Panc1 (cell line): ENCODE measurements around the gene SSBP3. TPM values are rescaled to one million over a fixed set of nuclear protein-coding genes. Genes with fewer than 3 reads are reported as not detected.

ENCODE experiments used
- ATAC-seq: fragments of 200-7000 bp; cut with Tn5 transposase; 2 replicates; pipeline ENCODE4 v1.9.1; 2020; ENCODE audit warnings: mild to moderate bottlenecking, moderate library complexity
- BruUV-seq: library from RNA; stranded (reverse); fragments of 400-500 nt; replicated peaks from 2 replicates; lab custom pipeline; 2021; lab: Mats Ljungman, UMichigan
- CTCF ChIA-PET: fragments of 300-600 bp; sonication (Branson Sonifier 250); formaldehyde crosslinking; loops from one replicate; lab custom pipeline; 2022; ENCODE audit warnings: antibody characterized with exemption; lab: Charles Lee
- POLR2A ChIA-PET: fragments of 300-600 bp; sonication (Branson Sonifier 250); formaldehyde crosslinking; loops from one replicate; lab custom pipeline; 2022; ENCODE audit warnings: antibody characterized with exemption; lab: Charles Lee
- DNase-seq: peaks from one replicate; pipeline ENCODE4 v3.0.0-alpha.2; 2010; ENCODE audit warnings: low read depth, low spot score
- H3K27ac ChIP-seq: 2 replicates; pipeline ENCODE4 v1.5.1; 2011; ENCODE audit warnings: mild to moderate bottlenecking, low read length, inconsistent platforms
- H3K27me3 ChIP-seq: fragments of 200-500 bp; sonication (Bioruptor generic); 2 replicates; pipeline ENCODE4 v1.6.0; 2014; ENCODE audit warnings: low read length, inconsistent platforms; ENCODE audit not compliant: control insufficient read depth, insufficient read depth
- H3K36me3 ChIP-seq: fragments of 200-500 bp; sonication (Bioruptor generic); 2 replicates; pipeline ENCODE4 v1.5.1; 2014; ENCODE audit warnings: inconsistent platforms, mild to moderate bottlenecking, low read length, moderate library complexity; ENCODE audit not compliant: control insufficient read depth, insufficient read depth
- H3K4me1 ChIP-seq: 2 replicates; pipeline ENCODE4 v1.5.1; 2011; ENCODE audit warnings: inconsistent platforms, mild to moderate bottlenecking, low read length, moderate library complexity; ENCODE audit not compliant: control insufficient read depth, insufficient read depth
- H3K4me3 ChIP-seq, 2 experiments: 2 replicates each; pipeline ENCODE4 v1.5.1; 2011 to 2012; ENCODE audit warnings: low read depth in 2 of 2, low read length in 2 of 2, mild to moderate bottlenecking in 2 of 2, inconsistent platforms in 1 of 2, moderate library complexity in 1 of 2
- H3K9me3 ChIP-seq: fragments of 200-500 bp; sonication (Bioruptor generic); 2 replicates; pipeline ENCODE4 v1.5.1; 2014; ENCODE audit warnings: low read depth, mild to moderate bottlenecking, inconsistent platforms, low read length, moderate library complexity; ENCODE audit not compliant: control insufficient read depth, insufficient read depth
- CTCF ChIP-seq: fragments of 450-650 bp; IDR thresholded peaks from 2 replicates; pipeline ENCODE4 v1.5.1; 2017; ENCODE audit warnings: mild to moderate bottlenecking
- POLR2AphosphoS5 ChIP-seq: IDR thresholded peaks from 2 replicates; pipeline ENCODE4 v1.6.1; 2012; ENCODE audit warnings: mild to moderate bottlenecking, low read depth, low read length, moderate library complexity
- REST ChIP-seq, 2 experiments: IDR thresholded peaks; 2 replicates each; pipeline ENCODE4 v1.6.1; 2011 to 2012; ENCODE audit warnings: low read depth in 2 of 2, control low read depth in 1 of 2, low read length in 1 of 2, mild to moderate bottlenecking in 1 of 2, moderate library complexity in 1 of 2; ENCODE audit not compliant: insufficient read depth in 1 of 2
- SIN3A ChIP-seq: IDR thresholded peaks from 2 replicates; pipeline ENCODE4 v1.6.1; 2012; ENCODE audit warnings: low read depth, mild to moderate bottlenecking, low read length, moderate library complexity, borderline replicate concordance; ENCODE audit not compliant: insufficient read depth
- TCF7L2 ChIP-seq: IDR thresholded peaks from 2 replicates; pipeline ENCODE4 v1.6.1; 2011; ENCODE audit warnings: mild to moderate bottlenecking, low read depth, low read length, inconsistent platforms
- in situ Hi-C: cut with HindIII; loops from 2 replicates; pipeline ENCODE4 v1.10.0; 2016; ENCODE audit warnings: low sequenced_read_pairs, low pct_unique_long_range_greater_than_20kb
- intact Hi-C: fragments of 100-400 bp; cut with micrococcal nuclease; formaldehyde crosslinking; loops from one replicate; pipeline ENCODE4 v1.10.0; 2022; ENCODE audit not compliant: unreplicated experiment
- total RNA-seq: library from RNA; stranded (reverse); gene quantifications from one replicate; pipeline ENCODE4 v1.2.1, GENCODE V29; 2021; ENCODE audit not compliant: unreplicated experiment

Gene SSBP3
- total RNA-seq, 1 experiment from 2014 or later: 22.5 TPM

GRCh38 chr1:54375298-54375697 is 30.9 kb downstream of the SSBP3 start:
- POLR2A ChIA-PET: no interaction called here
- BruUV-seq: no TSS peak
- Histone ChIP-seq H3K27ac (no peak overlapping the region), H3K4me1 (no peaks in the 10 kb centered on the region), H3K9me3 (no peaks in the 10 kb centered on the region), H3K4me3 (no peak overlapping the region), H3K27me3 (no peaks in the 10 kb centered on the region), H3K36me3 (no peaks in the 10 kb centered on the region)
- intact Hi-C loops (no loop called here), in situ Hi-C loops (no loop called here)
- no peak for ATAC-seq
- DNase-seq: no peak
- CTCF ChIA-PET: no interaction called here
- no peak for TF ChIP-seq TCF7L2
- no peak for TF ChIP-seq REST (IDR thresholded peaks at IDR 0.05; ENCODE audit: insufficient read depth in 1 of 2, low read depth in 2 of 2, low read length in 1 of 2)
- no peak for TF ChIP-seq SIN3A
- no peak for TF ChIP-seq POLR2AphosphoS5
- TF ChIP-seq CTCF: no peak

- ChIA-PET POLR2A (no interaction called here), CTCF (no interaction called here)
- Histone ChIP-seq H3K27me3 (no peaks in the 10 kb centered on the region), H3K27ac (no peak overlapping the region), H3K36me3 (no peaks in the 10 kb centered on the region), H3K4me3 (no peak overlapping the region), H3K4me1 (no peaks in the 10 kb centered on the region), H3K9me3 (no peaks in the 10 kb centered on the region)
- no peak for ATAC-seq
- DNase-seq: no peak
- BruUV-seq: no TSS peak
- intact Hi-C loops: no loop called here
- TF ChIP-seq CTCF (no peak), SIN3A (no peak), TCF7L2 (no peak), REST (IDR thresholded peaks at IDR 0.05; ENCODE audit: insufficient read depth in 1 of 2, low read depth in 2 of 2, low read length in 1 of 2) (no peak), POLR2AphosphoS5 (no peak)
- in situ Hi-C loops: no loop called here
Observed at GRCh38 chr1:54374766-54375165, 31.4 kb downstream of the SSBP3 start.
